Stimulated activated naive CD8-positive, alpha-beta T cell treated with anti-CD3 and anti-CD28 coated beads, Interleukin-15, Interleukin-2, amounts not matched to agents 100 U/mL and 50 U/mL, for 24 hours (primary cell): ENCODE data around the gene SHISA3.

Source experiments
- ATAC-seq: fragments of 150-1000 bp; cut with Tn5 transposase; one replicate; pipeline ENCODE4 v1.10.0; 2021
- DNase-seq: peaks from one replicate; pipeline ENCODE4 v3.0.0; 2021

Gene SHISA3

GRCh38 chr4:42445038-42445437, 47.8 kb downstream of the SHISA3 start:
- no peak for DNase-seq
- peak; percentile 55 for ATAC-seq

DNA sequence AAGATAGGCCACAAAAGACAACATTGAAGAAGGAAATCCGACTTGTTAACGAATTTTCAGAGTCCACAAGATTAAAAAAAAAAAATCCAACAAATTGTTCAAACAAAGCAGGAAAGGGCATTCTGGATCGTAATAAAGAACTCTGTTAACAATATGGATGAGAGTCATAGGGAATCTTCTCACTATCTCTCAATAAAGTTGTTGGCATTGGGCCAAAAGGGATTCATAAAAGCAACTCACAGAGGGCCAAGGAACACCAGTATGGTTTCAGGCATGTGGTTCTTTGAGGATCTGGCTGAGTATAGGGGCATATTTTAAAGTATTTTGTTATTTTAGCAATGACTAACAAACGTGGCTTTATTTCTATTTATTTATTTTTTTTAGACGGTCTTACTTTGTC, 49.5 kb downstream of the SHISA3 start:
- no peak for DNase-seq
- no peak for ATAC-seq
